HepG2 (cell line): Measurements from ENCODE around the gene B3GNT8. TPM values are rescaled to one million over a fixed set of nuclear protein-coding genes. Genes with fewer than 3 reads are reported as not detected.

Source experiments
- BRCA1 ChIP-seq: sonication (generic); formaldehyde crosslinking; IDR thresholded peaks from 2 replicates; pipeline ENCODE4 v1.4.0; 2020; ENCODE audit warnings: missing genetic modification reagents
- CBFB ChIP-seq: sonication (generic); formaldehyde crosslinking; IDR thresholded peaks from 2 replicates; pipeline ENCODE4 v1.4.0; 2020; ENCODE audit warnings: missing genetic modification reagents
- CHD4 ChIP-seq: fragments of 200-600 bp; sonication (generic); IDR thresholded peaks from 2 replicates; pipeline ENCODE4 v1.7.0; 2017; ENCODE audit warnings: mild to moderate bottlenecking, low read length, borderline replicate concordance
- DDIT3 ChIP-seq: sonication (generic); formaldehyde crosslinking; IDR thresholded peaks from 2 replicates; pipeline ENCODE4 v1.4.0; 2020; ENCODE audit warnings: mild to moderate bottlenecking, missing genetic modification reagents
- DR1 ChIP-seq: sonication (generic); formaldehyde crosslinking; IDR thresholded peaks from 2 replicates; pipeline ENCODE4 v1.8.0; 2021; ENCODE audit warnings: mild to moderate bottlenecking, missing genetic modification reagents, inconsistent platforms
- TFAP4 ChIP-seq: sonication (generic); IDR thresholded peaks from 2 replicates; pipeline ENCODE4 v1.6.1; 2016; ENCODE audit warnings: low read depth, borderline replicate concordance
- THAP8 ChIP-seq: sonication (generic); formaldehyde crosslinking; IDR thresholded peaks from 2 replicates; pipeline ENCODE4 v1.5.1; 2020; ENCODE audit warnings: missing genetic modification reagents, mild to moderate bottlenecking, borderline replicate concordance
- ZBTB37 ChIP-seq: sonication (generic); formaldehyde crosslinking; IDR thresholded peaks from 2 replicates; pipeline ENCODE4 v1.4.0; 2020; ENCODE audit warnings: mild to moderate bottlenecking, missing genetic modification reagents
- ZEB1 ChIP-seq: IDR thresholded peaks from 2 replicates; pipeline ENCODE4 v1.6.1; 2012; ENCODE audit warnings: mild to moderate bottlenecking, low read depth, inconsistent platforms; ENCODE audit not compliant: insufficient replicate concordance
- ZFP41 ChIP-seq: sonication (generic); formaldehyde crosslinking; IDR thresholded peaks from 2 replicates; pipeline ENCODE4 v1.4.0; 2020; ENCODE audit warnings: mild to moderate bottlenecking, missing genetic modification reagents, borderline replicate concordance
- ZNF12 ChIP-seq: sonication (generic); formaldehyde crosslinking; IDR thresholded peaks from 2 replicates; pipeline ENCODE4 v1.5.0; 2020; ENCODE audit warnings: missing genetic modification reagents
- ZNF142 ChIP-seq: sonication (generic); formaldehyde crosslinking; IDR thresholded peaks from 2 replicates; pipeline ENCODE4 v1.4.0; 2020; ENCODE audit warnings: missing genetic modification reagents
- ZNF3 ChIP-seq: IDR thresholded peaks from 2 replicates; pipeline ENCODE4 v1.7.0; 2017; ENCODE audit warnings: inconsistent platforms
- ZNF747 ChIP-seq: sonication (generic); formaldehyde crosslinking; IDR thresholded peaks from 2 replicates; pipeline ENCODE4 v1.8.1; 2023; ENCODE audit warnings: missing genetic modification reagents, mild to moderate bottlenecking, borderline replicate concordance
- ZNF83 ChIP-seq: sonication (generic); formaldehyde crosslinking; IDR thresholded peaks from 2 replicates; pipeline ENCODE4 v1.4.0; 2020; ENCODE audit warnings: missing genetic modification reagents, mild to moderate bottlenecking, borderline replicate concordance
- polyA plus RNA-seq, 8 experiments: library from polyadenylated mRNA; depleted of rRNA in 3 of 8; stranded (reverse) in 7 of 8; unstranded in 1 of 8; fragments of >200 nt; fragmentation: Illumina TruSeq in 4 of 8; extraction: Trizol in 4 of 8; gene quantifications; 2 replicates each; pipeline versions ENCODE4 v1.2.1 to v1.2.3, GENCODE V29; 2011 to 2016; ENCODE audit warnings: low read depth in 4 of 8, missing spikeins in 1 of 8, mixed read lengths in 1 of 8; ENCODE audit not compliant: insufficient read depth in 1 of 8
- total RNA-seq, 5 experiments: library from RNA; depleted of rRNA; stranded (reverse); fragments of >200 nt; fragmentation: Illumina TruSeq; extraction: Trizol; gene quantifications; 2 replicates each; pipeline ENCODE4 v1.2.3, GENCODE V29; 2016; ENCODE audit warnings: low read depth in 1 of 5

The B3GNT8 gene
- total and polyA plus RNA-seq, 2 of the 13 experiments (the other 11 are each of a cell fraction or from before 2014, with no cell fraction given) = 0.26 to 1.9 TPM

- TF ChIP-seq ZNF12 = no peak
- no peak for TF ChIP-seq ZNF83 (CRISPR knock-in tag)
- no peak for TF ChIP-seq ZNF3 (CRISPR knock-in tag)
- TF ChIP-seq DDIT3 (CRISPR knock-in tag) = no peak
- TF ChIP-seq ZFP41 (CRISPR knock-in tag) = peak; percentile 88; the same call in 1 of the 2 replicates
- no peak for TF ChIP-seq CHD4
- TF ChIP-seq BRCA1 = 0 out of 2 replicates have a peak, but pooled peaks have one; percentile 69
- TF ChIP-seq ZBTB37 = no peak
- no peak for TF ChIP-seq THAP8 (CRISPR knock-in tag)
- TF ChIP-seq DR1 (CRISPR knock-in tag) = no peak
- no peak for TF ChIP-seq TFAP4
- TF ChIP-seq ZNF747 (CRISPR knock-in tag) = 0 out of 2 replicates have a peak, but pooled peaks have one; percentile 14
- peak; percentile 65; the same call in 1 of the 2 replicates for TF ChIP-seq CBFB (CRISPR knock-in tag)
- TF ChIP-seq ZNF142 (CRISPR knock-in tag) = peak; percentile 48; the same call in 1 of the 2 replicates
- no peak for TF ChIP-seq ZEB1
These were observed 29.8 kb downstream of the B3GNT8 start, which contains the start of the genes BCKDHA and EXOSC5 (continued) for GRCh38 chr19:41397086-41398049.
